Uterus (tissue), 4 donors: ENCODE measurements around the gene MINDY4. TPM values are rescaled to one million over a fixed set of nuclear protein-coding genes. Genes with fewer than 3 reads are reported as not detected.

Experiments
- DNase-seq, 2 donors: peaks; one replicate each; pipeline ENCODE4 v3.0.0-alpha.2; 2019 to 2020
- H3K27ac ChIP-seq, 2 donors: fragments of 200-600 bp; sonication (generic); 1 replicate in 1 of 2; 2 replicates in 1 of 2; pipeline ENCODE4 v1.5.1; 2016 to 2018
- H3K27me3 ChIP-seq, 2 donors: fragments of 200-600 bp; sonication (generic); one replicate each; pipeline ENCODE4 v1.5.1; 2018 to 2019; ENCODE audit warnings: control low read depth in 1 of 2
- H3K36me3 ChIP-seq, 2 donors: fragments of 200-600 bp; sonication (generic); one replicate each; pipeline ENCODE4 v1.5.1; 2019; ENCODE audit warnings: control low read depth in 1 of 2
- H3K4me1 ChIP-seq, 2 donors: fragments of 200-600 bp; sonication (generic); one replicate each; pipeline ENCODE4 v1.5.1; 2018 to 2019; ENCODE audit warnings: control low read depth in 1 of 2
- H3K4me3 ChIP-seq, 2 donors: fragments of 200-600 bp; sonication (generic); 1 replicate in 1 of 2; 2 replicates in 1 of 2; pipeline ENCODE4 v1.5.1; 2018 to 2019; ENCODE audit warnings: mild to moderate bottlenecking in 1 of 2
- H3K9me3 ChIP-seq, 2 donors: fragments of 200-600 bp; sonication (generic); one replicate each; pipeline ENCODE4 v1.5.1; 2019; ENCODE audit warnings: control low read depth in 1 of 2
- CTCF ChIP-seq, 4 experiments: fragments of 200-600 bp in 2 of 4; fragments of 450-650 bp in 2 of 4; sonication (generic) in 2 of 4; IDR thresholded peaks; one replicate each; pipeline ENCODE4 v1.5.1; 2016 to 2019; ENCODE audit warnings: antibody characterized with exemption in 4 of 4, mild to moderate bottlenecking in 2 of 4, moderate library complexity in 1 of 4
- POLR2A ChIP-seq, 2 donors: fragments of 450-650 bp; IDR thresholded peaks; one replicate each; pipeline ENCODE4 v1.6.1; 2016; ENCODE audit warnings: antibody characterized with exemption in 2 of 2, mild to moderate bottlenecking in 1 of 2, moderate library complexity in 1 of 2
- intact Hi-C: fragments of 100-400 bp; cut with DNase I; formaldehyde crosslinking; loops from one replicate; pipeline ENCODE4 v1.15.1; 2023; ENCODE audit warnings: low total_unique reads
- total RNA-seq, 4 donors: library from RNA; depleted of rRNA in 3 of 4; stranded (reverse); fragments of >200 nt in 3 of 4; gene quantifications; one replicate each; pipeline versions ENCODE4 v1.1.0 to v1.2.4, GENCODE V29; 2014 to 2023
- donor health status: DM: yes; HTN: yes; CAD: no.

Gene MINDY4
- total RNA-seq, 4 donors from 2014 or later: 14.7 to 23.8 (median 16.9) TPM

DNA sequence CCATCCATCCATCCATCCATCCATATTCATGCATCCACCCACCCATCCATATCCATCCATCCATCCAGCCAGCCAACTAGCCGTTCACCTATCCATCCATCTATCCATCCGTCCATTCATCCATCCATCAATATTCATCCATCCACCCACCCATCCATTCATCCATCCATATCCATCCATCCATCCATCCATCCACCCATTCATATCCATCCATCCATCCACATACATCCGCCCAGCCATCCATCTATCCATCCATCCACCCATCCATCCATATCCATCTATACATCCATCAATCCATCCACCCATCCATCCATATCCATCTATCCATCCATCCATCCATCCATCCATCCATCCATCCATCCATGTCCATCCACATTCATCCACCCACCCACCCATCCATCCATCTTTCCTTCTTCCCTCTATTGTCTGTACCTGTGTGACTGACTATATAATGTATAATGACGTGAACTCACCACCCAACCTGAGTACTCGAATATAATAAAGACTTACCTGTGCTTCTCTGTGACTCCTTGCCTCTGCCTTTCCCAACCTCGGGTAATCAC lies 16.8 kb upstream of the MINDY4 start:
- Histone ChIP-seq H3K36me3 (no peaks in the 10 kb centered on the region), H3K9me3 (no peaks in the 10 kb centered on the region), H3K27me3 (no peaks in the 10 kb centered on the region), H3K27ac (no peak overlapping the region), H3K4me3 (no peak overlapping the region), H3K4me1 (peaks cover 0 to 7% of the 10 kb centered on the region in 2 donors)
- TF ChIP-seq POLR2A (IDR thresholded peaks at IDR 0.05) (no peak), CTCF (IDR thresholded peaks at IDR 0.05) (no peak)
- no peak for DNase-seq
- intact Hi-C loops: no loop called here

DNA sequence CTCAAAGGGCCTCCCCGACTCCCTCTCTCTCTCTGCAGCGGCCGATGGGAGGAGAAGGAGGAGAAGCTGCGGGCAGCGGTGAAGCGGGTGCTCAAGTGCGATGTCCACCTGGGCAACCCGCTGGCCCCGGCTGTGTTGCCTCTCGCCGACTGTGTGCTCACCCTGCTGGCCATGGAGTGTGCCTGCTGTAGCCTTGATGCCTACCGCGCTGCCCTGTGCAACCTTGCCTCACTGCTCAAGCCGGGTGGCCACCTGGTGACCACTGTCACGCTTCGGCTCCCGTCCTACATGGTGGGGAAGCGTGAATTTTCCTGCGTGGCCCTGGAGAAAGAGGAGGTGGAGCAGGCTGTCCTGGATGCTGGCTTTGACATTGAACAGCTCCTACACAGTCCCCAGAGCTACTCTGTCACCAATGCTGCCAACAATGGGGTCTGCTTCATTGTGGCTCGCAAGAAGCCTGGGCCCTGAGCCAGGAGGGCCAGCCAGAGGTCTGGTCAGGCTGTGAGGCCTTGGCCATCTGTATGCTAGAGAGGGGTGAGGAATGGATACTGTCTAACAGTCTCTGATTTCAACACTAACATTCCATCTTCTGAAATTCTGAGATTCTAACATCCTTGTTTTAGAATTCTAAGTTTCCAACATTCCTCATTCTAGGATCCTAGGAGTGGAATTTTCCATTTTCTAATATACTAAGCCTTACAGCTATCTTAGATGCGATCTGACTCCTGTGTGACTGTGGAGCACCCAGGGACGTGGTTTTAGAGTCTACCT lies 15.6 kb upstream of the MINDY4 start:
- no peaks in the 10 kb centered on the region for H3K36me3 ChIP-seq
- DNase-seq: peak; percentile 61 to 71
- peak overlapping the region in 1 of 2 donors; percentile 24 for H3K27ac ChIP-seq
- intact Hi-C loops: no loop called here
- H3K9me3 ChIP-seq: no peaks in the 10 kb centered on the region
- peaks cover 0 to 7% of the 10 kb centered on the region in 2 donors for H3K4me1 ChIP-seq
- no peaks in the 10 kb centered on the region for H3K27me3 ChIP-seq
- TF ChIP-seq CTCF (IDR thresholded peaks at IDR 0.05) (no peak), POLR2A (IDR thresholded peaks at IDR 0.05) (no peak)
- no peak overlapping the region for H3K4me3 ChIP-seq

DNA sequence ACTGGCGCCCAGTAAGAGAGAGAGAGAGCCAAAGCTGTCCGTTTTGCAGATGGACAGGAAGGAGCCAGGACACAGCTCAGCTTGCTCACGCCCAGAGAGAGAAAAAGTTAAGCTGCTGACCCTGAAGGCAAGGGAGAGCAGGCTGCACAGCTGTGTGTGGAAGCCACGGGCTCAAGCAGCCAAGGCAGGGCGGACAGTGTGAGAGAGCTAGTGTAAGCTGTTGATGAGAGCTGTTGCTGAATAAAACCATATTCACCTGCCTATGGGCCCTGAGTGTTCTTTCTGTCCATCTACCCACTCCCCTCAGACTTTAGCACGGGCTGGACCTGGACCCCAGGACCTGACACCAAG lies 13.9 kb upstream of the MINDY4 start:
- no peaks in the 10 kb centered on the region for H3K9me3 ChIP-seq
- H3K27me3 ChIP-seq: no peaks in the 10 kb centered on the region
- TF ChIP-seq CTCF (IDR thresholded peaks at IDR 0.05) (no peak), POLR2A (IDR thresholded peaks at IDR 0.05) (no peak)
- no peak overlapping the region for H3K4me3 ChIP-seq
- no peaks in the 10 kb centered on the region for H3K4me1 ChIP-seq
- intact Hi-C loops: no loop called here
- peak overlapping the region in 1 of 2 donors; percentile 28 for H3K27ac ChIP-seq
- H3K36me3 ChIP-seq: no peaks in the 10 kb centered on the region
- no peak for DNase-seq

DNA sequence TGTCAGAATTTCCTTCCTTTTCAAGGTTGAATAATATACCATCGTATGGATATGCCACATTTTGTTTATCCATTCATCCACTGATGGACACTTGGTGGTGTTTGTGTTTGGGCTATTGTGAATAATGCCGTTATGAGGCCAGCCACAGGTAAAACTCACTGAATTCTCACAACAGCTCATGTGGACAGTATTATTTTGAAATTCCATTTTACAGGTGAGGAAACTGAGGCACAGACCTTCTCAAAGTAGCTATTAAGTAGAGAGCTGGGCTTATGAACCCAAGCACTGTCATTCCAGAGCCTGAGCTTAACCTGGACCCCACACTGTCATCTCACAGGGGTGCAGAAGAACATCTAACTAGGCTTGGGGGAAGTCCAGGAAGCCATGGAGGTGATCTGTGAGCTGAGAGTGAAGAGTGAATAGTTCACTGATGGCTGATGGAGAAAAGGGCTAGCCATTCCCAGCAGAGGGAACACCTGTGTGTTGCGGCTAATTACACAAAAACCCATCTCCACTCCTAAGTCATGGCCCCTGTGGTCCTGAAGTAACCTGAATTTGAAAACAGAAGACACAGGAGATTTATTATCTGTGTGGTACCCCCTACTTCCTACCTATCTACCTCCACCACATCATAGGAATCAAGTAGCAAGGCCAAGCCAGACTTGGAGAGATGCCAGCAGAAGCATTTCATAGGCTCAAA lies 10.6 kb upstream of the MINDY4 start:
- Histone ChIP-seq H3K27ac (peak overlapping the region in 1 of 2 donors; percentile 12), H3K9me3 (no peaks in the 10 kb centered on the region), H3K4me1 (no peaks in the 10 kb centered on the region), H3K36me3 (no peaks in the 10 kb centered on the region), H3K27me3 (no peaks in the 10 kb centered on the region), H3K4me3 (no peak overlapping the region)
- intact Hi-C loops: no loop called here
- TF ChIP-seq CTCF (IDR thresholded peaks at IDR 0.05): no peak
- no peak for TF ChIP-seq POLR2A (IDR thresholded peaks at IDR 0.05)
- DNase-seq: peak; percentile 46 to 53
